Common myeloid progenitor, CD34-positive (primary cell): Measurements from ENCODE around the gene SMIM17.
A peak's percentile ranks its signal among the peaks of the same experiment; 100 is the strongest.
"Not testable (repeated sequence)": the region's sequence is repeated elsewhere in the genome, so short reads cannot be mapped to it uniquely, and the experiment has no call there.

Experiments
- CTCF ChIA-PET: fragments of 350-600 bp; sonication (Branson Sonifier 250); formaldehyde crosslinking; loops from one replicate; lab custom pipeline; 2021; ENCODE audit warnings: antibody characterized with exemption; lab: Charles Lee
- POLR2A ChIA-PET: fragments of 350-600 bp; sonication (Branson Sonifier 250); formaldehyde crosslinking; loops from one replicate; lab custom pipeline; 2021; ENCODE audit warnings: antibody characterized with exemption; lab: Charles Lee
- DNase-seq, 3 donors: peaks; one replicate each; pipeline versions ENCODE4 v3.0.0 to v3.0.0-alpha.2; 2013
- H3K27ac ChIP-seq, 2 experiments: 1 replicate in 1 of 2; 2 replicates in 1 of 2; pipeline ENCODE4 v1.7.0; 2013; ENCODE audit warnings: inconsistent platforms in 2 of 2, low read length in 2 of 2, mild to moderate bottlenecking in 2 of 2, low read depth in 1 of 2, moderate library complexity in 1 of 2; ENCODE audit not compliant: severe bottlenecking in 2 of 2, insufficient read depth in 1 of 2, poor library complexity in 1 of 2
- H3K27me3 ChIP-seq, 5 experiments: replicated peaks in 2 of 5; 1 replicate in 3 of 5; 2 replicates in 2 of 5; pipeline versions ENCODE4 v1.6.1 to v1.7.0; 2013; ENCODE audit warnings: low read length in 4 of 5, mild to moderate bottlenecking in 2 of 5, moderate library complexity in 2 of 5, inconsistent platforms in 1 of 5; ENCODE audit not compliant: insufficient read depth in 5 of 5, control insufficient read depth in 4 of 5
- H3K36me3 ChIP-seq, 4 experiments: 1 replicate in 2 of 4; 2 replicates in 2 of 4; pipeline versions ENCODE4 v1.6.1 to v1.7.0; 2013; ENCODE audit warnings: low read length in 3 of 4, control low read depth in 1 of 4, mild to moderate bottlenecking in 1 of 4; ENCODE audit not compliant: control insufficient read depth in 4 of 4, insufficient read depth in 4 of 4
- H3K4me1 ChIP-seq, 4 experiments: 1 replicate in 3 of 4; 2 replicates in 1 of 4; pipeline versions ENCODE4 v1.6.1 to v1.7.1; 2013; ENCODE audit warnings: low read length in 3 of 4, mild to moderate bottlenecking in 3 of 4, control low read depth in 1 of 4, inconsistent platforms in 1 of 4, moderate library complexity in 1 of 4; ENCODE audit not compliant: control insufficient read depth in 4 of 4, insufficient read depth in 4 of 4; ENCODE audit errors: control extremely low read depth in 1 of 4
- H3K4me3 ChIP-seq, 7 experiments: 1 replicate in 4 of 7; 2 replicates in 3 of 7; pipeline versions ENCODE4 v1.5.1 to v1.7.0; 2013; ENCODE audit warnings: mild to moderate bottlenecking in 7 of 7, low read length in 6 of 7, moderate library complexity in 6 of 7, inconsistent platforms in 2 of 7, low read depth in 2 of 7, control low read depth in 1 of 7; ENCODE audit not compliant: insufficient read depth in 4 of 7, control insufficient read depth in 1 of 7; ENCODE audit errors: extremely low read depth in 1 of 7
- H3K9me3 ChIP-seq, 5 experiments: 1 replicate in 4 of 5; 2 replicates in 1 of 5; pipeline versions ENCODE4 v1.6.1 to v1.7.1; 2013; ENCODE audit warnings: low read length in 4 of 5, mild to moderate bottlenecking in 2 of 5, inconsistent platforms in 1 of 5, low read depth in 1 of 5, moderate library complexity in 1 of 5; ENCODE audit not compliant: control insufficient read depth in 4 of 5, insufficient read depth in 2 of 5; ENCODE audit errors: control extremely low read depth in 1 of 5
- WGBS: methylation state at CpG from one replicate; pipeline ENCODE4 v1.1.5; 2013; ENCODE audit not compliant: insufficient coverage; 5-methylcytosine and 5-hydroxymethylcytosine counted together

Gene SMIM17

DNA sequence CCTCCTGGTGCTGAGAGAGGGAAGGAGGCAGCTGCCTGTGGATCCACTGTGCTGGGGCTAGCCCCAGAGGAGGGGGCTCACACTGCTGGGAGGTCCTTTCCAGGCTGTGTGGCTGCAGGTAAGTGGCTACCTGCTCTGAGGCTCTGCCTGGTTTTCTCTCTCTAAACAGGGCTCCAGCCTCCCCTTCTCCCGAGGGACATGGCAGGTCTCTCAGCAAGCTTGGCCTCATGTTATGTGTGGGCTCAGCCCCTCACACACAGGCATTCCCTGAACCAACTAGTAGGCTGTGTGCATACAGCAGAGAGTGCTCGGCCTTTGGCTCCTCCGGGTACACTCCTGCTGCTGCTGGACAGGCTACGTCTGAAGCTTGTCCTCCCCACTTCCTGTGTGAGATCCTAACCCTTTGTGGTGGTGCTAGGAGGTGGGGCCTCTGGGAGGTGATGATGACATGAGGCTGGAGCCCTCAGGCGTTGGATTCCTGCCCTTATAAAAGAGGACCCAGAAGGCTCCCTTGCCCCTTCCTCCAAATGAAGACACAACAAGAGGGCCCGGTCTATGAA is 24.4 kb downstream of the SMIM17 start:
- ChIA-PET CTCF (interaction anchor here (1.0 kb wide), 1 partner anchor 293 kb away, joined by 3 read pairs; no protein-coding TSS in a partner anchor), POLR2A (interaction anchor here (0.6 kb wide), 1 partner anchor 1076 kb away, joined by 3 read pairs; no protein-coding TSS in a partner anchor)
- no peak for DNase-seq
- H3K4me1 ChIP-seq = peaks cover 0 to 16% (median 13%) of the 10 kb centered on the region in 4 experiments
- H3K4me3 ChIP-seq = no peak overlapping the region
- peaks cover 2 to 28% (median 23%) of the 10 kb centered on the region in 4 experiments for H3K36me3 ChIP-seq
- no peak overlapping the region for H3K27ac ChIP-seq
- peaks cover 0 to 23% (median 11%) of the 10 kb centered on the region in 5 experiments for H3K9me3 ChIP-seq
- 96% methylated on average over 2 of the region's 6 CpGs for WGBS
- no peaks in the 10 kb centered on the region for H3K27me3 ChIP-seq

DNA sequence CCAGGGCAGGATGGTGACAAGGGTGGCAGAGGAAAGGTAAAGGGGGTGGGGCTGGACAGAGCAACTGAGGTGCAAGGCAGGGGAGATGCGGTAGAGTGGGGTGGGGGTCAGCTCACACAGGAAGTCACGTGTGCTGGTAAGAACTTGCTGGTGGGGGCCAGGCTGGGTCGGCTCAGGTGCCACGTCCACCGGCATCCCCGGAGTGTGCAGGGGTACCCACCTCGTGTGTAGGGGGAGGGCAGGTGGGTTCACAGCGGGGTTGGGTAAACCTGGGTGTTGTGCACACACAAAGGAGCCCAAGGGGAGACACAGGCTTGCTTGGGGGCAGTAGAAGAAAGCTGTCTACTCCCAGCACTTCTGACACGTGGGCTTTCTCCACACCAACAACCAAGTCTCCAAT is 25.7 kb downstream of the SMIM17 start:
- DNase-seq = no peak
- CTCF ChIA-PET = no interaction called here
- POLR2A ChIA-PET = no interaction called here
- Histone ChIP-seq H3K36me3 (peaks cover 2 to 22% (median 17%) of the 10 kb centered on the region in 4 experiments), H3K4me3 (no peak overlapping the region), H3K9me3 (peaks cover 0 to 16% (median 11%) of the 10 kb centered on the region in 5 experiments), H3K27ac (no peak overlapping the region), H3K4me1 (peaks cover 0 to 16% (median 13%) of the 10 kb centered on the region in 4 experiments), H3K27me3 (no peaks in the 10 kb centered on the region)
- 87% methylated on average over 6 of the region's 9 CpGs for WGBS

DNA sequence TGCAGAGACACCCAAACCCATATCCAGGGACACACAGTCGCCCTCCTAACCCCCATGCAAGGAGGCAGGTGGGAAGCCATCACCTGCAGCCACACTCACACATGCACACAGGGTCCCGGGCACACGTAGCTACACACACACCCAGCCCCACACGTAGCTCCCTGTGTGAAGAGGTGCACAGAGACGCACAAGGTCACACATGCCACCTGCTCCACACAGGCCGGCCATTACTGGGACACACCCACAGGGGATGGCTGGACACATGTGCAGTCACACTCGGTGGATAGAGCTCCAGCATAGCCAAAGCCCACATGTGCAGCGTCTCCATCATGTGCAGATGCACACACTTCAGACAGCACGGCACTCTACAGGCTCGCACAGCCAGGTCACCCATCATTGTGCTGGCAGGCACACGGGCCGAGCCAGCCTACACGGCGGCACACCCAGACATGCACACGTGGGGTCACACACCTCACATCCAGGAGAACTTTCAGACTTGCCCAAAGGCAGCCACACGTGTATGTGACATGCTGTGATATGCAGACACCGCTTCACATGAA is 27.5 kb downstream of the SMIM17 start:
- peaks cover 0 to 5% (median 0%) of the 10 kb centered on the region in 5 experiments for H3K9me3 ChIP-seq

DNA sequence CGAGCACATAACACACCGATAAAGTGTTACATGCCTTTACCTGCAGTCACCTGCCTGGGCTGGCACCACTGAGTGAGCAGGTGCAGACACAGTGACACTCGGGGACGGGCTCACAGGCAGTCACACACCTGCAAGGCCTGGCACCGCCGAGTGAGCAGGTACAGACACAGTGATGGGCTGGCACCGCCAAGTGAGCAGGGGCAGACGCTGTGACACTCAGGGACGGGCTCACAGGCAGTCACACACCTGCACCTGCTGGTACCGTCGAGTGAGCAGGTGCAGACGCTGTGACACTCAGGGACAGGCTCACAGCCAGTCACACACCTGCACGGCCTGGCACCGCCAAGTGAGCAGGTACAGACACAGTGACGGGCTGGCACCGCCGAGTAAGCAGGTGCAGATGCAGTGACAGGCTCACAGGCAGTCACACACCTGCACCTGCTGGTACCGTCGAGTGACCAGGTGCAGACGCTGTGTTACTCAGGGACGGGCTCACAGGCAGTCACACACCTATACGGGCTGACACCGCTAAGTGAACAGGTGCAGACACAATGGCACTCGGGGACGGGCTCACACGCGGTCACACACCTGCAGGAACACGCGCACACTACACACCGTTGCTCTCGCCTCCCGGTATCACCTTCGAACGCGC is 28.1 kb downstream of the SMIM17 start:
- 34% methylated on average over 35 of the region's 35 CpGs for WGBS
- no peak for DNase-seq

More for the DNA sequence above, 27.5 kb downstream of the SMIM17 start:
- peaks cover 2 to 7% (median 3%) of the 10 kb centered on the region in 4 experiments for H3K36me3 ChIP-seq
- CTCF ChIA-PET = no interaction called here
- 85% methylated on average over 14 of the region's 17 CpGs for WGBS
- DNase-seq = no peak
- POLR2A ChIA-PET = no interaction called here
- no peaks in the 10 kb centered on the region for H3K27me3 ChIP-seq
- H3K4me1 ChIP-seq = peaks cover 0 to 16% (median 13%) of the 10 kb centered on the region in 4 experiments
- peak overlapping the region in 5 of 7 experiments; percentile 67 to 95 (median 82) for H3K4me3 ChIP-seq
- H3K27ac ChIP-seq = no peak overlapping the region

DNA sequence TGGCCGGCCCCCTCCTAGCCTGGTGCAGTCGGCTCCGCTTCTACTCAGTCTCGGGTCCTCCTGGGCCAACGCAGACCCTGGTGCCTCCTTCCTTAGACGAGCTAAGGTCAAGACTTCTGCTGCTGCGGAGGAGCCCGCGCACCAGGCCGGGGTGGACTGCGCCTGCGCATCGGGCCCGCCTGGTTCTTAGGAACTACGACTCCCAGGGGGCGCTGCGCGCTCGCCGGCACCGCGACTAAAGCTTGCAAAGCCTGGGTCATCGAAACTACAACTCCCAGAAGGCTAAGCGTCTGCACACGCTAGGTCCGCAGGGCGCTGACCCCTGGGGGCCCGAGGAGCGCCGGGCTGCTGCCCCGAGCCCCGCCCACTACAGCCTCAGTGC is 28.6 kb downstream of the SMIM17 start, which contains the start of gene ZNF835:
TSS of gene ZNF835 (minus strand) at position 145 of the 382 bp plus-strand sequence. CDS start 6,559 bp downstream, outside the sequence.
- peak within 1 kb of the TSS; percentile 64 to 95 (median 76) for H3K4me3 ChIP-seq
- WGBS = under 1% methylated on average over 26 of the region's 32 CpGs
- peaks cover 0 to 16% (median 13%) of the 10 kb centered on the region in 4 experiments for H3K4me1 ChIP-seq
- peaks cover 0 to 5% (median 0%) of the 10 kb centered on the region in 5 experiments for H3K9me3 ChIP-seq
- ChIA-PET CTCF (interaction anchor here (0.9 kb wide), 1 partner anchor 295 kb away, joined by 3 read pairs; no protein-coding TSS in a partner anchor), POLR2A (no interaction called here)
- peaks cover 2 to 7% (median 3%) of the 10 kb centered on the region in 4 experiments for H3K36me3 ChIP-seq
- H3K27ac ChIP-seq = no peak within 1 kb of the TSS
- no peaks in the 10 kb centered on the region for H3K27me3 ChIP-seq
- peak; percentile 92 to 96 (median 94) for DNase-seq

More for the DNA sequence above, 28.1 kb downstream of the SMIM17 start:
- CTCF ChIA-PET = interaction anchor here (0.9 kb wide), 1 partner anchor 294 kb away, joined by 3 read pairs; no protein-coding TSS in a partner anchor
- H3K27ac ChIP-seq = no peak overlapping the region
- H3K4me1 ChIP-seq = peaks cover 0 to 16% (median 13%) of the 10 kb centered on the region in 4 experiments
- peaks cover 2 to 7% (median 3%) of the 10 kb centered on the region in 4 experiments for H3K36me3 ChIP-seq
- peaks cover 0 to 5% (median 0%) of the 10 kb centered on the region in 5 experiments for H3K9me3 ChIP-seq
- peak overlapping the region; percentile 64 to 95 (median 76) for H3K4me3 ChIP-seq
- POLR2A ChIA-PET = no interaction called here
- no peaks in the 10 kb centered on the region for H3K27me3 ChIP-seq

DNA sequence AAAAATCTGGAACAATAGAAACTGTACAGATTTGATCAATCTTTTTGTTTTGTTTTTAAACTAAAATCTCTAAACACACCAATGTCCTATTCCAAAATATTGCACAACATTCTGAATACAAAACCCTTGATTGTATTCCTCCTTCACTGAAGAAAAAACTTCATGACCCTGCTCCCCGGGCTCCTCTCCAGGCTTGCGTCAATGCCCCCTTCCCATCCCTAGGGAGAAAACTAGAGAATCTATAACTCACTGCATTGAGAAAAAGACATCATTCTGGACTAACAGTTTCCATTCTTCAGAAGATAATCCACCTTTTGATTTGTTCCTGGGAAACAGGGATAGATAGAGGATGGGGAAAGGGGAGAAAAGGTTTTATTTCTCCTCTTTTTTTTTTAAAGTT is 29.7 kb downstream of the SMIM17 start:
- H3K9me3 ChIP-seq, CTCF ChIA-PET, H3K27me3 ChIP-seq, H3K4me3 ChIP-seq, H3K36me3 ChIP-seq, DNase-seq, H3K27ac ChIP-seq, POLR2A ChIA-PET: not testable (repeated sequence)
- no CpG with 5 or more reads among the region's 2 CpGs for WGBS
- peaks cover 0 to 16% (median 13%) of the 10 kb centered on the region in 4 experiments for H3K4me1 ChIP-seq
